Measurements from ENCODE around the gene ZGPAT. TPM values are rescaled to one million over a fixed set of nuclear protein-coding genes. Genes with fewer than 3 reads are reported as not detected.

ZGPAT gene
- total RNA-seq, 1 experiment from 2014 or later = 69.3 TPM

DNA sequence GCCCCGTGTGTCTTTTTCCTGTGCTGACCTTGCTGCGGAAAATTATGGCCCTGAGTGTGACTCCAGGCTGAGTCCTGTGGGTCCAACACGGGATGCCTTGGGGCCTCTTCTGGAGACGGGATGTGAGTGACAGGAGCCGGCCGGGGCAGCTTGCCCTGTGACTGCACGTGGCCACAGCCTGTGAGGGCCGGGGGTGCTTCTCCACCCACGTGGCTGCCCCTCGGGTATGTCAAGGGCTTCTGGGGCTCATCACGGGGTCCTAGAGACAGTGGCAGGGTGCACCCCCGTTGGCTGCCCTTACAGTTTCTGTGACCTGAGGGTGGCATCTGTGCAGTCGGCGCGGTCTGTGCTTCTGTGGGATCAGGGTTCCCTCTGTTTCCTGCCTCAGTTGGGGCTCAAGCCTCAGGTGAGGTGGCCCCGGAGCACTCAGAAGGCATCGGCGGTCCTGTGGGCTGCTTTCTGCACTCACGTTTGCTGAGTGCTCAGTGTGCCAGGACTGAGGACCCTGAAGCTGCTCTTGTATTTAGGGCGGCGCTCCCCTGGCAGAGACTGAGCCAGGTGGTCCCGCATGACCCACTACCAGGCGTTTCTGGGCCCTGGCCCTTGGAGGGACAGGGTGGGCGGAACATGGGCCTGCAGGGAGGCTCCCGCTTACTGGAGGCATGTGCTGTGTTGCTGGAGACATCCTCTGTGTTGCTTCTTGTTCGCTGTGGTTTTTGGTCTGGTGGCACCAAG lies 44.3 kb upstream of the ZGPAT start:
- H3K27ac Mint-ChIP-seq (ENCODE audit: unreplicated experiment) = no peak overlapping the region
- no peaks in the 10 kb centered on the region for H3K27me3 ChIP-seq (replicated peaks; ENCODE audit: control insufficient read depth, insufficient read depth, low read length)
- no peaks in the 10 kb centered on the region for H3K27me3 Mint-ChIP-seq (ENCODE audit: insufficient read depth, unreplicated experiment)
- no peaks in the 10 kb centered on the region for H3K9me3 Mint-ChIP-seq (ENCODE audit: unreplicated experiment)
- ChIA-PET CTCF (interaction anchor here (0.6 to 1.1 kb wide), 2 partner anchors 23 to 109 kb away, joined by 4 to 5 read pairs; no protein-coding TSS in a partner anchor), POLR2A (no interaction called here)
- no peaks in the 10 kb centered on the region; the same call in 1 of the 2 replicates for H3K36me3 ChIP-seq (ENCODE audit: control insufficient read depth, insufficient read depth, low read length)
- peaks cover 21% of the 10 kb centered on the region for H3K36me3 Mint-ChIP-seq (ENCODE audit: insufficient read depth, unreplicated experiment)
- peaks cover 6% of the 10 kb centered on the region for H3K4me1 ChIP-seq
- H3K9me3 ChIP-seq = no peaks in the 10 kb centered on the region
- no TSS peak for BruUV-seq (replicated peaks)
- no peak overlapping the region for H3K4me3 ChIP-seq (ENCODE audit: low read depth, low read length)
- no peak overlapping the region for H3K4me3 Mint-ChIP-seq (ENCODE audit: unreplicated experiment)
- peaks cover 19% of the 10 kb centered on the region for H3K4me1 Mint-ChIP-seq (ENCODE audit: low read depth, unreplicated experiment)
- TF ChIP-seq, protein P1, sequence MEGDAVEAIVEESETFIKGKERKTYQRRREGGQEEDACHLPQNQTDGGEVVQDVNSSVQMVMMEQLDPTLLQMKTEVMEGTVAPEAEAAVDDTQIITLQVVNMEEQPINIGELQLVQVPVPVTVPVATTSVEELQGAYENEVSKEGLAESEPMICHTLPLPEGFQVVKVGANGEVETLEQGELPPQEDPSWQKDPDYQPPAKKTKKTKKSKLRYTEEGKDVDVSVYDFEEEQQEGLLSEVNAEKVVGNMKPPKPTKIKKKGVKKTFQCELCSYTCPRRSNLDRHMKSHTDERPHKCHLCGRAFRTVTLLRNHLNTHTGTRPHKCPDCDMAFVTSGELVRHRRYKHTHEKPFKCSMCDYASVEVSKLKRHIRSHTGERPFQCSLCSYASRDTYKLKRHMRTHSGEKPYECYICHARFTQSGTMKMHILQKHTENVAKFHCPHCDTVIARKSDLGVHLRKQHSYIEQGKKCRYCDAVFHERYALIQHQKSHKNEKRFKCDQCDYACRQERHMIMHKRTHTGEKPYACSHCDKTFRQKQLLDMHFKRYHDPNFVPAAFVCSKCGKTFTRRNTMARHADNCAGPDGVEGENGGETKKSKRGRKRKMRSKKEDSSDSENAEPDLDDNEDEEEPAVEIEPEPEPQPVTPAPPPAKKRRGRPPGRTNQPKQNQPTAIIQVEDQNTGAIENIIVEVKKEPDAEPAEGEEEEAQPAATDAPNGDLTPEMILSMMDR (IDR thresholded peaks at IDR 0.05; ENCODE audit: insufficient read depth in 1 of 2, low read depth in 1 of 2, low read length in 1 of 2, severe bottlenecking in 1 of 2, unreplicated experiment in 1 of 2) = no peak
- intact Hi-C loops (cut with micrococcal nuclease; ENCODE audit: unreplicated experiment) = no loop called here
- no peak for DNase-seq

DNA sequence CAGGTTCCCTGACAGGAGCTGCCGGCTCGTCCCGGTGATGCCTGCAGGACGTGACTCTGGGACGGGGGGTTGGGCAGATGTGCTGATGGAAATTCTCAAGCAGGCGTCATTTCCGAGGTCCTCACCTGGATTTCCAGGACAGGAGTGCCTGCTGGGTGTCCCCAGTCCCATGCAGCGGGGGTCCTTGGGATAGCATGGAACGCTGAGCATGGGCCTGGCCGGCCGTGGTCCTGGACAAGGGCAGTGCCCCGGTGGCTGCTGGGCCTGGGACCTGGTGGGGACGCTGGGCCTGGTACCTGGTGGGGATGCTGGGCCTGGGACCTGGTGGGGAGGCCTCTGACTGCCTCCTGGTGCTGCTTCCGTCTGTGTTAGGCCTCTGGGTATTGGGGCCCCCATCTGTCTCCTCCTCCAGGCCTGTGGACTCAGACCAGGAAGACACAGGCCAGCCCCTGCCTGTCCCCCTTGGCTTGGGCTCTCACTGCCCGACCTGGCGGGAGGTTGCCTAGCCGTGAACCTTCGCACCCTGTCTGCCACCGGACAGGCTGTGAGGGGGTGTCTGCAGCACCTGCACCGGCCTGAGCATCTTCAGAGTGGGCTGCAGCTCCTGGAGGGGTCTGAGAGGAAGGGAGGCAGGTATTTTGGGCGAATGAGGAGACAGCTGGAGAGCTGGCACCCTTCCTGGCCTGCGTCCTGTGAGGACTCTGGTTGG lies 43.5 kb upstream of the ZGPAT start:
- Histone ChIP-seq H3K9me3 (no peaks in the 10 kb centered on the region), H3K36me3 (ENCODE audit: control insufficient read depth, insufficient read depth, low read length) (no peaks in the 10 kb centered on the region; the same call in 1 of the 2 replicates), H3K27me3 (replicated peaks; ENCODE audit: control insufficient read depth, insufficient read depth, low read length) (no peaks in the 10 kb centered on the region), H3K4me1 (peaks cover 3% of the 10 kb centered on the region), H3K4me3 (ENCODE audit: low read depth, low read length) (no peak overlapping the region)
- no peak overlapping the region for H3K27ac Mint-ChIP-seq (ENCODE audit: unreplicated experiment)
- DNase-seq = no peak
- CTCF ChIA-PET = interaction anchor here (0.6 kb wide), 1 partner anchor 294 kb away, joined by 3 read pairs; no protein-coding TSS in a partner anchor
- H3K36me3 Mint-ChIP-seq (ENCODE audit: insufficient read depth, unreplicated experiment) = peaks cover 23% of the 10 kb centered on the region
- H3K4me3 Mint-ChIP-seq (ENCODE audit: unreplicated experiment) = no peak overlapping the region
- peaks cover 13% of the 10 kb centered on the region for H3K4me1 Mint-ChIP-seq (ENCODE audit: low read depth, unreplicated experiment)
- no TSS peak for BruUV-seq (replicated peaks)
- intact Hi-C loops (cut with micrococcal nuclease; ENCODE audit: unreplicated experiment) = no loop called here
- POLR2A ChIA-PET = no interaction called here
- H3K27me3 Mint-ChIP-seq (ENCODE audit: insufficient read depth, unreplicated experiment) = no peaks in the 10 kb centered on the region
- H3K9me3 Mint-ChIP-seq (ENCODE audit: unreplicated experiment) = no peaks in the 10 kb centered on the region
- TF ChIP-seq, protein P1 (IDR thresholded peaks at IDR 0.05; ENCODE audit: insufficient read depth in 1 of 2, low read depth in 1 of 2, low read length in 1 of 2, severe bottlenecking in 1 of 2, unreplicated experiment in 1 of 2) = no peak

DNA sequence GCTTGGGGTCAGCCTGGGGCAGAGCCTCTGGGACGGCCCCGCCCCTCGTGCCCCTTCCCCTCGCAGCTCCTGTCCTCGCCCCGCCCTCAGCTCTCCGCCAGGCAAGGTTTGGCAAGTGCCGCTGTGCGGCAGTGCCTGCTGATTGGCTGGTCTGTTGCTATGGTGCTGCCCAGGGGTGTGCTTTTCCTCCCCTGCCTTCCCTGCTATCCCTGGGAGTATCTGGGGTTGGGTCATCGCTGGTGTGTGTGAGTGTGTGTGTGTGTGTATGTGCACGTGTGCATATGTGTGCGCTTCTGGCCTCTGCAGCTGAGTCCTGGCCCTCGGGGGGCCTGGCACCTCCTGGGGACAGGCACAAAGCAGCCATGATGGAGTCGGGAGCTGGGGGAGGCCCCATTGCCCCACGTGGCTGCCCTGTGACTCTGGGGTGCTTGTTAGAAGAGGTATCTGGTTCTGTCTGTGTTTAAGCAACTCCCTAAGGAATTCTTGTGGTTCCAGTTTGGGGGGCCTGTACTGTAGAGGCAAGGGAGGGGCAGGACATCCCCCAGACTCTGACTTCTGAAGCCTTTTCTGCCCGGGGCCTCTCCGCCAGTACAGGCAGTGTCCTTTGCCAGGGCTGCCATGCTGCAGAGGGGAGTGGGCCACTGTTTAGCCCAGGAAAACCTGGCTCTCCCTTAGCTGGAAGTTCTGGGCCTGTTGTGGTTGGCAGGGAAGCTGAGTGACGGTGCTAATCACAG lies 42.8 kb upstream of the ZGPAT start:
- Mint-ChIP-seq H3K4me1 (ENCODE audit: low read depth, unreplicated experiment) (peaks cover 6% of the 10 kb centered on the region), H3K9me3 (ENCODE audit: unreplicated experiment) (no peaks in the 10 kb centered on the region), H3K36me3 (ENCODE audit: insufficient read depth, unreplicated experiment) (peaks cover 24% of the 10 kb centered on the region), H3K27ac (ENCODE audit: unreplicated experiment) (peak overlapping the region; percentile 34), H3K27me3 (ENCODE audit: insufficient read depth, unreplicated experiment) (no peaks in the 10 kb centered on the region), H3K4me3 (ENCODE audit: unreplicated experiment) (no peak overlapping the region)
- POLR2A ChIA-PET = interaction anchor here (0.7 kb wide), 1 partner anchor 8 kb away, joined by 4 read pairs; no protein-coding TSS in a partner anchor
- H3K9me3 ChIP-seq = no peaks in the 10 kb centered on the region
- H3K36me3 ChIP-seq (ENCODE audit: control insufficient read depth, insufficient read depth, low read length) = no peaks in the 10 kb centered on the region; the same call in 1 of the 2 replicates
- intact Hi-C loops (cut with micrococcal nuclease; ENCODE audit: unreplicated experiment) = no loop called here
- DNase-seq = no peak
- TF ChIP-seq, protein P1 (IDR thresholded peaks at IDR 0.05; ENCODE audit: insufficient read depth in 1 of 2, low read depth in 1 of 2, low read length in 1 of 2, severe bottlenecking in 1 of 2, unreplicated experiment in 1 of 2) = no peak
- H3K4me3 ChIP-seq (ENCODE audit: low read depth, low read length) = no peak overlapping the region
- CTCF ChIA-PET = interaction anchor here (0.6 kb wide), 1 partner anchor 293 kb away, joined by 3 read pairs; no protein-coding TSS in a partner anchor
- no peaks in the 10 kb centered on the region for H3K4me1 ChIP-seq
- no peaks in the 10 kb centered on the region for H3K27me3 ChIP-seq (replicated peaks; ENCODE audit: control insufficient read depth, insufficient read depth, low read length)
- BruUV-seq (replicated peaks) = no TSS peak

Data from Caco-2 (cell line).